ENCODE data around the gene KCNA3. TPM values are rescaled to one million over a fixed set of nuclear protein-coding genes. Genes with fewer than 3 reads are reported as not detected.

Gene KCNA3
- total RNA-seq, 1 donor from 2014 or later, result 0.69 TPM

DNA sequence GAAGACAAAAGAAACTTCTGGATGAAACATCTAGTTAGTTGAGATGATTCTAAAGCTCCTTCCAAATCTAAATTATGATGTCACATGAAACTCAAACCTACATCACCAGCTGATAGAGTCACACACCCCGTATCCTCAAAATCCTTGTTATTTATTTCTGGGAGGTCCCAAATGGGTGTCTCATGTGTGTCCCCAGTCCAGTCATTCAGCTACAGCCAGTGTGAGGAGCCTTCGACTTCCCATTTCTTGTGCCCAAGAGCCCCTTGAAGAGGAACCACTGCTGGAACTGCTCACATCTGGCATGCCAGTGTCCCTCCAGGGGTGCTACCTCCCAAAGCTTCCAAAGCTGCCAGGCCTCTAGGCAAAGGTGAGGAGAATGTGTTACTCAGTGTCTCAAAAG lies 32.5 kb upstream of the KCNA3 start:
- H3K36me3 ChIP-seq, result no peaks in the 10 kb centered on the region
- no peaks in the 10 kb centered on the region for H3K9me3 ChIP-seq (ENCODE audit: low read depth)
- H3K27me3 ChIP-seq, result no peaks in the 10 kb centered on the region
- no peak overlapping the region for H2AFZ ChIP-seq (replicated peaks)
- Mint-ChIP-seq H3K4me1 (no peaks in the 10 kb centered on the region), H3K36me3 (no peaks in the 10 kb centered on the region), H3K27ac (no peak overlapping the region), H3K4me3 (no peak overlapping the region), H3K9me3 (no peaks in the 10 kb centered on the region), H3K27me3 (ENCODE audit: insufficient read depth, low read depth) (peaks cover 8% of the 10 kb centered on the region)
- H3K4me2 ChIP-seq, result no peak overlapping the region
- DNase-seq (ENCODE audit: low spot score), result no peak
- H3F3A ChIP-seq (ENCODE audit: low read depth), result no peaks in the 10 kb centered on the region
- H4K20me1 ChIP-seq (ENCODE audit: low read depth), result no peaks in the 10 kb centered on the region
- TF ChIP-seq, protein P1, sequence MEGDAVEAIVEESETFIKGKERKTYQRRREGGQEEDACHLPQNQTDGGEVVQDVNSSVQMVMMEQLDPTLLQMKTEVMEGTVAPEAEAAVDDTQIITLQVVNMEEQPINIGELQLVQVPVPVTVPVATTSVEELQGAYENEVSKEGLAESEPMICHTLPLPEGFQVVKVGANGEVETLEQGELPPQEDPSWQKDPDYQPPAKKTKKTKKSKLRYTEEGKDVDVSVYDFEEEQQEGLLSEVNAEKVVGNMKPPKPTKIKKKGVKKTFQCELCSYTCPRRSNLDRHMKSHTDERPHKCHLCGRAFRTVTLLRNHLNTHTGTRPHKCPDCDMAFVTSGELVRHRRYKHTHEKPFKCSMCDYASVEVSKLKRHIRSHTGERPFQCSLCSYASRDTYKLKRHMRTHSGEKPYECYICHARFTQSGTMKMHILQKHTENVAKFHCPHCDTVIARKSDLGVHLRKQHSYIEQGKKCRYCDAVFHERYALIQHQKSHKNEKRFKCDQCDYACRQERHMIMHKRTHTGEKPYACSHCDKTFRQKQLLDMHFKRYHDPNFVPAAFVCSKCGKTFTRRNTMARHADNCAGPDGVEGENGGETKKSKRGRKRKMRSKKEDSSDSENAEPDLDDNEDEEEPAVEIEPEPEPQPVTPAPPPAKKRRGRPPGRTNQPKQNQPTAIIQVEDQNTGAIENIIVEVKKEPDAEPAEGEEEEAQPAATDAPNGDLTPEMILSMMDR (IDR thresholded peaks at IDR 0.05), result no peak
- TF ChIP-seq EZH2 (IDR thresholded peaks at IDR 0.05) (no peak), EZH2phosphoT487 (IDR thresholded peaks at IDR 0.05) (no peak)
- H3K4me1 ChIP-seq, result no peaks in the 10 kb centered on the region
- no peak overlapping the region for H3K27ac ChIP-seq
- no peak overlapping the region for H3K9ac ChIP-seq
- H3K79me2 ChIP-seq (ENCODE audit: low read depth), result no peaks in the 10 kb centered on the region
- no peak overlapping the region for H3K4me3 ChIP-seq

DNA sequence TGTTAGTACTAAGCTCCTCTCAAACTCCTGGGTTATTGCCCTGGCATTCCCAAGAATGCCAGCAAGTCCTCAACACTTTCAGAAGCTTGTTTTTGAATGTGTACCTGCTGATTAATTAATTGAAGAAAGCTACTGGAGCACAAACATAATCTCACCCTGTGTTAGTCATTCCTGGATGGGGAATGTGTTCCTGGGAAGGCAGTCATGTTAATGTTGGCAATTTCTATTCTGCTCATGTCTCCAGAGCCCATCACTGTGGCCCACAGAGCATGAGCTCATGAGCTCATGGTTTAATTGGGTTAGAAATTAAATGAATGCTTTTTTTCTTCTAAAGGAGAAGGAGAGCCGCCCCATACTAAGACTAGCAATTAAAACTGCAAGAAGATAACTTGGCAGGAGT lies 31.9 kb upstream of the KCNA3 start:
- TF ChIP-seq, protein P1 (IDR thresholded peaks at IDR 0.05), result no peak
- TF ChIP-seq EZH2 (IDR thresholded peaks at IDR 0.05) (no peak), EZH2phosphoT487 (IDR thresholded peaks at IDR 0.05) (no peak)
- H3K27ac Mint-ChIP-seq, result no peak overlapping the region

DNA sequence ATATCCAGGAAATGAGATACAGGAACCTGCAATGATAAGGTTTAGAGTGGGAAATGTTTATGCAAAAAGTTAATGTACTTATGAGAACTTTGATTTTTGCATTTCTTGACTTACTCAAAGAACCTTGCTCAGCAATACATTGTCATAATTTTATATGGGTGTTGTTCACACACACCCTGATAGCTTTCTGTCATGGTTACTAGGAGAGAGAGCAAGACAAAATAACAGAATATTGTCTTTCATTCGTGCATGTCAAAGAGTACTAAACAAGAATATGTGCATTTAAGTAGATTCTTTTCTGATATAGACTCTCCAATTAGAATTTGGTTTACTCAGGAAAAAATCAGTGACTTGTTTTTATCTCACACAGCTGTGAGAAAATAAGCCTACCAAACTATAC lies 27.5 kb upstream of the KCNA3 start:
- Histone ChIP-seq H3K36me3 (no peaks in the 10 kb centered on the region), H3K4me2 (no peak overlapping the region), H3K4me1 (no peaks in the 10 kb centered on the region), H3K4me3 (no peak overlapping the region), H3K9ac (no peak overlapping the region), H3K79me2 (ENCODE audit: low read depth) (no peaks in the 10 kb centered on the region), H4K20me1 (ENCODE audit: low read depth) (no peaks in the 10 kb centered on the region), H3F3A (ENCODE audit: low read depth) (no peaks in the 10 kb centered on the region), H3K9me3 (ENCODE audit: low read depth) (no peaks in the 10 kb centered on the region), H3K27ac (no peak overlapping the region), H2AFZ (replicated peaks) (no peak overlapping the region), H3K27me3 (no peaks in the 10 kb centered on the region)
- H3K4me1 Mint-ChIP-seq, result peaks cover 1% of the 10 kb centered on the region
- H3K36me3 Mint-ChIP-seq, result no peaks in the 10 kb centered on the region
- no peak overlapping the region for H3K27ac Mint-ChIP-seq
- H3K4me3 Mint-ChIP-seq, result no peak overlapping the region
- H3K9me3 Mint-ChIP-seq, result no peaks in the 10 kb centered on the region
- no peak for DNase-seq (ENCODE audit: low spot score)
- TF ChIP-seq EZH2phosphoT487 (IDR thresholded peaks at IDR 0.05), result no peak
- TF ChIP-seq, protein P1 (IDR thresholded peaks at IDR 0.05), result no peak
- TF ChIP-seq EZH2 (IDR thresholded peaks at IDR 0.05), result no peak
- peaks cover 6% of the 10 kb centered on the region for H3K27me3 Mint-ChIP-seq (ENCODE audit: insufficient read depth, low read depth)

More for the DNA sequence above, 31.9 kb upstream of the KCNA3 start:
- no peaks in the 10 kb centered on the region for H3K4me1 ChIP-seq
- no peaks in the 10 kb centered on the region for H3K36me3 ChIP-seq
- Mint-ChIP-seq H3K4me1 (no peaks in the 10 kb centered on the region), H3K27me3 (ENCODE audit: insufficient read depth, low read depth) (peaks cover 8% of the 10 kb centered on the region), H3K36me3 (no peaks in the 10 kb centered on the region), H3K4me3 (no peak overlapping the region), H3K9me3 (no peaks in the 10 kb centered on the region)
- no peaks in the 10 kb centered on the region for H3K79me2 ChIP-seq (ENCODE audit: low read depth)
- H3K4me3 ChIP-seq, result no peak overlapping the region
- no peak overlapping the region for H3K9ac ChIP-seq
- no peaks in the 10 kb centered on the region for H3K27me3 ChIP-seq
- H2AFZ ChIP-seq (replicated peaks), result no peak overlapping the region
- H3K9me3 ChIP-seq (ENCODE audit: low read depth), result no peaks in the 10 kb centered on the region
- no peaks in the 10 kb centered on the region for H3F3A ChIP-seq (ENCODE audit: low read depth)
- H3K27ac ChIP-seq, result no peak overlapping the region
- no peak for DNase-seq (ENCODE audit: low spot score)
- H4K20me1 ChIP-seq (ENCODE audit: low read depth), result no peaks in the 10 kb centered on the region
- H3K4me2 ChIP-seq, result no peak overlapping the region
